NCI-H345 (cell line): ENCODE results near the gene LRRC46.

Experiments used
- DNase-seq: peaks from one replicate; lab custom pipeline; 2025; lab: John Stamatoyannopoulos, UW

The LRRC46 gene

DNA sequence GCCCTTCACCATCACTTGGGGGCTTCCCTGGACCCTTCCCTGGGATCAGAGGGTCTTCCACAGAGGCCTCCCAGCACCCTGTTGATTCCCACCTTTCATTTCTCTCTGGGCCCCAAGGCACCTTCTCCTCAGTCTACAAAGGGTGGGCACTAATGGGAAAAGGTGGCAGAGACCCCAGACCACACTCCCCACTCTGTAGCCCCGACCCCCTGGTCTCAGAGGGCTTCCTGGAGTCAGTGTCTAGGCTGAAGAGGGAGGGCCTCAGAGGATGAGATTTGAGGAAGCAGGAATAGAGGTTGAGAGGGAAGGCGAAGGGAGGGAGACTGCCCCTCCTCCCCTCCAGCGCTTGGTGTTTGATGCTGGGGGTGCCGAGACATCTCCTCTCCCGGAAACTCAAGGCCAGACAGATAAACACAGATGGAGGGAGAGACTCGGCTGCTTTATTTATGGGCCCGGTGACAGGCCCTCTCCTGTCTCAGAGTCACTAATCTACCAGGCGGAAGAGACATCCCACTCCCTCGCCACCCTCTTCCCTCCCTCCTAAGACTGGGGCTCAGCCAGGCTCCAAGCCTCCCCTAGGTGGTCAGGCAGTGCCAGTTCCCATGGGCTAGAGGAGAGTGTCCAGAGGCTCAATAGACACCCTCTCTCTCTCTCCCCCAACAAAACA, 46.0 kb downstream of the LRRC46 start:
- no peak for DNase-seq

DNA sequence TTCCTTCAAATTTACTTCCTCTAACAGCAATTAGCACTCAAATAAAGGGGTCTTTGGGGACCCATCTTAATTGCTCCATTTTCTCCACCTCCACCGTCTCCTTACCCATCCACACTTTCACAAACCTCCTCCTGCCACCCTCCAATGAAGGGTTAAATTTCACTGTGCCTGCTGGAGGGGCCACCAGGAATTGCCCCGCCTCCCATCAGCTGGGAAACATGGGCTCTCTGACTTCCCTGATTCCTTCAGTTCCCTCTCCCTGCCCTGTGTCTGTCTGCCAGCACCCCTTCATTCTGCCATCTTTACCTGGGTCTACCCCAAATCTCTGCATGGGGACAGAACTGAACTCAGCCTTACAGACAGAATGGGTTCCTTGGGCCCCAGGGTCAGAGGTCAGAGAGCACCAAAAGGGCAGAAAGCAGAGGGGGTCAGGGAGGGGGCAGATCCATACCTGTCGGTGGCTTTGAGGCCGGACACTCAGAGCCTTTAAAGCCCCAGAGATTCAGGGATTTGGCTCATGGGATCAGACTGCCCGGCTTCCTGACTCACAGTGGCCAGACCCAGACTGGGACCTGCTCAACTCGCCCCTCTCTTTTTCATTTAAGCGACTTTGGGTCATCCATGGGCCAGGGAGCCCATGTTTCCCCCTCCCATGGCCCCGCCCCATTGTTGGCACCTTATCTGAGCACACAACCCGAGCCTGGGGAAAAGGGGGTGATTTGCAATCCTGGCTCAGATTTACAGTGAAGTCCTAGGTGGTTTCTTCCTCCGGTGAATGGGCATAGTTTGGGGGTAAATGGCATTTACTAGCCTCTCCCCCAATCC, 46.9 kb downstream of the LRRC46 start:
- no peak for DNase-seq

DNA sequence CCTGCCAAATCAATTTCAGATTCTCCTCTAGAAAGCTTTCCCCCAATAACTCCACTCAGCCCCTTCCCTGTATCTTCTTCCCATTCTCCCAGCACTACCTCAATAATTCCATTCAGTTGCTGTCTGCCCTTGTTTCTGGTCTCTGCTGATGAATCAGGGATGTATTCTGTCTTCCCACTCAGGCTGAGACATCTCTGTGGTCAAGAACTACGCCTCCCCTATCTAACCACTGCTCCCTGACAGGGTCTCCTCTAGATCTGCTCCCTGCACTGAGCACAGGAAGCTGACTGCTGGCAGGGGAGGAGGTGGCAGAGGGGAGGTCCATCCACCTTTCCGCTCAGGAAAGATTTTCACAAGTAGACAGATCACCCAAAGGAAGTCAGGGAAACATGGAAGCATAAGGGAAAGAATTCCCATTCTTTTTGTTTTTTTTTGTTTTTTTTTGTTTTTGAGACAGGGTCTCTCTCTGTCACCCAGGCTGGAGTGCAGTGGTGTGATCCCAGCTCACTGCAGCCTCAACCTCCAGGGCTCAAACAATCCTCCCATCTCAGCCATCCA, 47.6 kb downstream of the LRRC46 start:
- DNase-seq: no peak

DNA sequence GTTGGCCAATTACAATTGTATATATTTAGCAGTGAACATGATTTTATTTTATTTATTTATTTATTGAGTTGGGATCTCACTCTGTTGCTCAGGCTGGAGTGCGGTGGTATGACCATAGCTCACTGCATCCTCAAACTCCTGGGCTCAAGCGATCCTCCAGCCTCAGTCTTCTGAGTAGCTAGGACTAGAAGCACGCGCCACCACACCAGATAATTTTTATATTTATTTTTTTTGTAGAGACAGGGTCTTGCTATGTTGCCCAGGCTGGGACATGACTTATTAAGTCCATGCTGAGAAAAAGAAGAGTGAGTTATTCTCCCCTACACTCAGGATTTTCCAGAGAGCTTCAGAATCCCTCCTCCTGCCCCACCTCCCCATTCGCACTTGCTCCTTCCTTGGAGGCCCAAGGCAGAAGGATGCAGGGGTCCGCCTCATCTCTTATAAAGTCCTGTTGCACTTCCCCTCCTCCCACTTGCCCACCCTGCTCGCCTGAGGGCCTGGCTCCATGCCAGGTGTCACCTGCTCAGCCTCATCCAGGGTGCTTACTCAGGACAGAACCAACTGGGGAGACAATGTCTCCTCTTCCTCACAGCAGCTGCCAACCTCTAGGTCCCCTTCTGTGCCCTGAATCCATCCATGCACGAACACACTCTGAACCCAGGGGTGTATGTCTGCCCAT, 48.4 kb downstream of the LRRC46 start:
- no peak for DNase-seq

DNA sequence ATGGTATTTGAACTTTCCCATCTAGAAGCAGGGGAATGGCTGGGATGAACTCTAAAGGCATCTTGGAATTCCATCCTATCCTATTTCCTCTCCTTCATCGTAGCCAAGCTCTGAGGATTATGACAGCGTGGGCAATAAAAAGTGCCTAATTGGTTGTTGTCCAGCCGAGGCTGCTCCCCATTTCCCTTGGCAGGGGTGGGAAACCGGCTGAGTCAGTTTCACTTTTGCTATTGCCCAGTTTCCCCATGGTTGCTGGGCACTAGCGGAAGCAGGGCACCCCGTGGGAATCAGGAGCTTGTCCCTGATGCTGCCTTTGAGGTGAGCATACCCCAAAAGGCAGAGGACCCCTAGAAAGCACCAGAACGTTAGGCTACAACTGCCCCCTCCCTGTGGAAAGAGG, 50.8 kb downstream of the LRRC46 start:
- DNase-seq: no peak

DNA sequence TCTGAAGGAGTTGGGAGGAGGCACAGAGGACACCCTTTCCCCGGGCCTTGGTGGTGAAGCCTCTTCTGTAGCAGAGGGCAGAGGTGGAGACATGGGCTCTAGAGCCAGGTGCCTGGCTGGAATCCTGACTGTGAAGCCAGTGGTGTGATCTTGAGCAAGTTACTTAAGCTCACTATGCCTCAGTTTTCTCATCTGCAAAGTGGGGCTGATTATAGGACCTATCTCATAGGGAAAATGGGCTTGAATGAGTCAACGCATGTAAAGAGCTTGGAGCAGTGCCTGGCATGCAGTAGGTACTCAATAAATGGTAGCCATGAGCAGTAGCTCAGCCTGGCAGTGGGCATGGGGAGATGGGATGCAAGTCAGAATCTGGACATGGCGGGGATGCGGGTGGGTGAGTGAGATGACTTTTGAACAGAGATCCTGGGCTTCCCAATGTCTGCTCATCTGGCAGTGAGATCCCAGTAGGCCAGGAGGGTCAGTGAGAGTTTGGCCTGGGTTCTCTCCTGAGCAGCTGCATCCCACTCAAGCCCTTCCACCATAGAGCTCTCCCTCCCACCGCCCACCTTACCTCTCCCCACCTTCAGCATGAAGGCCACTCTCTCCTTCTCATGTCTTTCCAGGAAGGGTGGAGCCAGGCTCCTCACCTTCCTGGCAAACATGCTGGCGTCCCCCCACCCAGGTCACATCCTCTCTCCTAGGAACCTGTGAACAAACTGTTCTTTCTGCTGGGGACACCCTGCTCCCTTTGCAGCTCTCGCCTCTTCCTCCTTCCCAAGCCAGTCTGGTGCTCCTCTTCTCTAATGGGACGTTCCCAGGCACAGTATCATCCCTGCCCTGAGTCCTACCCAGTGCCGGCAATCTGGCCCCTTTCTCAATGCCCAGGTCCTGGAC, 51.5 kb downstream of the LRRC46 start:
- no peak for DNase-seq

DNA sequence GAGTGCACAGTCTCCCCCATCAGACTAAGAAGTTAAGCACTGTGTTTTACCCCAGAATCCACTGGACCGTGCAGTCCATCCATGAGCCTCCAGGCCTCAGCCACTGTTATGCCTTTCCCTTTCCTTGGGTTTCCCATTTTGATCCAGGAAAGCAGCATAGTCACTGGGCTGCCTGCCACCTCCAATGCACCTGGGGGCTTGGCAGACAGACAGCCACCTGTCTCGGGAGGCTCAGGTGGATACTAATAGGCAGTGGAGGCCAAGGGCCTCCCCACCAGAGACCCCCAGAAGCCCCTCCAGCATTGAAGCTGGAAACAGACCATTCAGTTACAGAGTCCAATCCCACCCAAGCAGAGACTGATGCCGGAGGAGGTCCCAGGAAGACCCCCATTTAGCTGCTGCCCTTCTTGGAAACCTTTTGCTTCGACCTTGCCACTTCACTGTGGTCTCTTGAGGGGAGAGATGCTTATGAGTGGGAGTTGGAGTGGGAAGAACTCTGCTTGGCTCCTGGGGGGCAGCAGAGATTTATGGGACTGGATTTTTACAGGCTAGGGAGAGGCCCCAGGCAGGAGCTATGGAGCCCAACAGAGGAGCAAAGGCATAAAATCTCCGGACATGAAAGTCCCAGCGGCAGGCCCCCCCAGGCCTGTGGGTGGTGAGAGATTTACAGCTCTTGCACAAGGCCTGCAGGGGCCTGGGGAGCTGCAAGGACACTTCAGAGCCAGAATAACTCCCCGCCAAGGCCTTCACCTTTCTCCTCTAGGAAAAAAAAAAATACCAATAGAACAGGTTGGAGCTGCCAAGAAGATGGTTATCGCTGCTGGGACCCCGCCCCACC, 52.3 kb downstream of the LRRC46 start:
- no peak for DNase-seq

DNA sequence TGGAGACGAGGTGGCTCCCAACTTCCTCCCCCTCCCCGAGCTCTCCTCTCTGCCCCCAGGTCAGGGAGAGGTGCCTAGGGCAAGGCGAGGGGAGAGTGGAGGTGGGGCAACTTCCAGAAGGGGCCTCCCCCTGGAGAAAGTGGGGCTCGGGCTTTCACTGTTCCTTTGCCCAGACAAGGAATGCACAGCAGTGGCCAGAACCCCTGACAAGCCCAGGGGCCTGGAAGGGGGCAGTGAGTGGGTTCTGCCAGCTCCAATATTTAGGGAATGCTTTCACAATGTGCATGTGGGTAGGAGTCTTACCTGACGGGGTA, 52.9 kb downstream of the LRRC46 start:
- DNase-seq: no peak

DNA sequence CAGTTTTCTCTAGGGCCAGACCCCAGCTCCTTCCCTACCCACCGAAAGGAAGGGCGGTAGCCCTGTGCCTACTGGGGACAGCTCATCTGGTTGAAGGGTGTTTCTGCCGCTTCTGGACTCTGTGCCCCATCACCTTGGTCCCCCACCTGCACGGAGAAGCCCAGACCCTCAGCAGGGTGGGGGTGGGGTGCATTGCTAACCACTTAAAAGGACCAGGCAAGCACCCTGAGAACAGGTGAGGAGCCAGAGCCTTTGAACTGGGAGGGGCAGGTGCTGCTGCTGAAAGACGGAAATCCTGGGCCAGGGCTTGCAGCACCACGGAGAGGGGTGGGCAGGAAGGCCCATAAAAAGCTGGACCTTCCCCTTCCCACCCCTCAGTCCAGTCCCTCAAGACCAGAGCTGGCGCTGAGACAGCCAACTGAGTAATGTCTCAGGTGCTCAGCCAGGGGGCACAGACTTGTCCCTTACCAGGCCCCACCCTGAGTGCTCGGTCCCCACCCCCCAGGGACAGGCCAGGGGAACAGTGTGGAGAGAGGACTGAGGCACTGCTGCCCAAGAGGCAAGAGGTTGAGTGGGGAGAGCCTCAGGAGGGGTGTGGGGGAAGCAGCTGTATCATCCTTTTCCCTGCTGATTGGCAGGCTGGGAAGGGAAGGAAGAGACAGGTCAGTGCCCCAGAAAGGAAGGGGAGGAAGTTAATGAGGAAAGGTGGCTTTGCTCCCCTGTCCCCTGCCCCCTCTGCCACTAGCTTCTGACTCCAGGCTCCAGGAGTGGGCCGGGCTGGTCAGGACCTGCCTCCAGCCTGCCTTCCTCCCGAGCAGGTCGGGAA, 53.6 kb downstream of the LRRC46 start:
- no peak for DNase-seq
